H1 (cell line): ENCODE data around the gene SLC37A1. TPM values are rescaled to one million over a fixed set of nuclear protein-coding genes. Genes with fewer than 3 reads are reported as not detected.

Experiments
- CTCF ChIA-PET: fragments of 300-600 bp; sonication (Branson Sonifier 250); formaldehyde crosslinking; loops from one replicate; lab custom pipeline; 2021; ENCODE audit not compliant: partially characterized antibody; lab: Charles Lee
- POLR2A ChIA-PET: fragments of 300-600 bp; sonication (Branson Sonifier 250); formaldehyde crosslinking; loops from one replicate; lab custom pipeline; 2021; ENCODE audit warnings: inconsistent platforms; ENCODE audit not compliant: partially characterized antibody; lab: Charles Lee
- DNase-seq, 2 experiments: peaks; one replicate each; pipeline versions ENCODE4 v3.0.0 to v3.0.0-alpha.2; 2010 to 2022; ENCODE audit warnings: low spot score in 2 of 2, low read depth in 1 of 2, mixed read lengths in 1 of 2
- FAIRE-seq: peaks from 2 replicates; lab custom pipeline; 2011; peaks lifted over from hg19 to GRCh38; lab: Jason Lieb, UNC
- H2AFZ ChIP-seq: 2 replicates; pipeline ENCODE4 v1.8.1; 2012; ENCODE audit warnings: low read length, inconsistent platforms
- H2AK5ac ChIP-seq: 2 replicates; pipeline ENCODE4 v1.6.1; 2013; ENCODE audit warnings: low read depth, low read length
- H2BK120ac ChIP-seq: replicated peaks from 2 replicates; pipeline ENCODE3; 2013; ENCODE audit warnings: low read depth, low read length, inconsistent platforms
- H2BK12ac ChIP-seq: 2 replicates; pipeline ENCODE4 v1.6.1; 2013; ENCODE audit warnings: low read depth, low read length
- H2BK15ac ChIP-seq: 2 replicates; pipeline ENCODE4 v1.6.1; 2013; ENCODE audit warnings: low read length
- H2BK20ac ChIP-seq: 2 replicates; pipeline ENCODE4 v1.6.1; 2013; ENCODE audit warnings: low read length
- H2BK5ac ChIP-seq: 2 replicates; pipeline ENCODE4 v1.6.1; 2013; ENCODE audit warnings: low read depth, low read length
- H3K14ac ChIP-seq: 2 replicates; pipeline ENCODE4 v1.6.1; 2013; ENCODE audit warnings: inconsistent platforms; ENCODE audit not compliant: insufficient read length
- H3K18ac ChIP-seq: 2 replicates; pipeline ENCODE4 v1.6.1; 2013; ENCODE audit warnings: low read length; ENCODE audit errors: extremely low read depth
- H3K23ac ChIP-seq: 2 replicates; pipeline ENCODE4 v1.6.1; 2013; ENCODE audit warnings: inconsistent platforms; ENCODE audit not compliant: insufficient read length
- H3K23me2 ChIP-seq: 2 replicates; pipeline ENCODE4 v1.6.1; 2013; ENCODE audit warnings: low read depth, low read length
- H3K27ac ChIP-seq: 2 replicates; pipeline ENCODE4 v1.6.1; 2011; ENCODE audit warnings: low read depth, low read length, inconsistent platforms
- H3K27me3 ChIP-seq, 4 experiments: replicated peaks in 1 of 4; 1 replicate in 1 of 4; 2 replicates in 3 of 4; pipeline versions ENCODE4 v1.6.1 to v1.8.1; 2011 to 2013; ENCODE audit warnings: low read length in 3 of 4, mild to moderate bottlenecking in 3 of 4, inconsistent platforms in 2 of 4, mixed read lengths in 2 of 4, moderate library complexity in 1 of 4; ENCODE audit not compliant: control insufficient read depth in 3 of 4, insufficient read depth in 3 of 4; ENCODE audit errors: extremely low read depth in 1 of 4
- H3K36me3 ChIP-seq, 4 experiments: 2 replicates each; pipeline versions ENCODE4 v1.6.1 to v1.8.1; 2011 to 2013; ENCODE audit warnings: mild to moderate bottlenecking in 4 of 4, low read length in 3 of 4, moderate library complexity in 2 of 4, control low read depth in 1 of 4, inconsistent platforms in 1 of 4; ENCODE audit not compliant: insufficient read depth in 4 of 4, control insufficient read depth in 2 of 4
- H3K4ac ChIP-seq: replicated peaks from 2 replicates; pipeline ENCODE3; 2013; ENCODE audit warnings: low read length, low read depth, mixed read lengths, inconsistent platforms; ENCODE audit not compliant: insufficient read length
- H3K4me1 ChIP-seq, 4 experiments: replicated peaks in 1 of 4; 1 replicate in 1 of 4; 2 replicates in 3 of 4; pipeline versions ENCODE4 v1.6.1 to v1.8.1; 2011 to 2013; ENCODE audit warnings: low read length in 3 of 4, inconsistent platforms in 2 of 4, mixed read lengths in 1 of 4; ENCODE audit not compliant: insufficient read depth in 4 of 4, control insufficient read depth in 3 of 4
- H3K4me2 ChIP-seq, 2 experiments: 2 replicates each; pipeline versions ENCODE4 v1.6.1 to v1.8.1; 2011 to 2013; ENCODE audit warnings: low read depth in 2 of 2, low read length in 2 of 2, control low read depth in 1 of 2, inconsistent platforms in 1 of 2, mild to moderate bottlenecking in 1 of 2; ENCODE audit not compliant: insufficient read depth in 1 of 2
- H3K4me3 ChIP-seq, 4 experiments: fragments of 200-600, 300-600 bp in 1 of 4; sonication (generic), shearing (Covaris generic), sonication (Bioruptor Twin) in 1 of 4; 2 replicates each; pipeline versions ENCODE4 v1.5.1 to v1.8.1; 2011 to 2016; ENCODE audit warnings: low read length in 4 of 4, low read depth in 3 of 4, control low read depth in 2 of 4, inconsistent platforms in 2 of 4, mild to moderate bottlenecking in 2 of 4, mixed read lengths in 1 of 4, moderate library complexity in 1 of 4; ENCODE audit not compliant: insufficient read depth in 2 of 4; ENCODE audit errors: extremely low read depth in 1 of 4
- H3K56ac ChIP-seq: replicated peaks from 2 replicates; pipeline ENCODE3; 2013; ENCODE audit warnings: low read depth, mild to moderate bottlenecking, mixed read lengths, low read length, inconsistent platforms; ENCODE audit not compliant: insufficient read length
- H3K79me1 ChIP-seq: 2 replicates; pipeline ENCODE4 v1.6.1; 2013; ENCODE audit warnings: low read depth, low read length, control low read depth
- H3K79me2 ChIP-seq, 2 experiments: 2 replicates each; pipeline versions ENCODE4 v1.6.1 to v1.8.1; 2012 to 2013; ENCODE audit warnings: low read length in 2 of 2, mild to moderate bottlenecking in 2 of 2, inconsistent platforms in 1 of 2; ENCODE audit not compliant: insufficient read depth in 2 of 2, control insufficient read depth in 1 of 2
- H3K9ac ChIP-seq, 4 experiments: replicated peaks in 1 of 4; 1 replicate in 1 of 4; 2 replicates in 3 of 4; pipeline versions ENCODE4 v1.6.1 to v1.8.1; 2011 to 2013; ENCODE audit warnings: low read depth in 3 of 4, low read length in 3 of 4, control low read depth in 2 of 4, mild to moderate bottlenecking in 2 of 4, moderate library complexity in 2 of 4, inconsistent platforms in 1 of 4; ENCODE audit errors: extremely low read depth in 1 of 4
- H3K9me3 ChIP-seq, 2 experiments: 2 replicates each; pipeline versions ENCODE4 v1.6.1 to v1.8.1; 2012 to 2013; ENCODE audit warnings: mild to moderate bottlenecking in 2 of 2, moderate library complexity in 2 of 2, control low read depth in 1 of 2, inconsistent platforms in 1 of 2, low read depth in 1 of 2, low read length in 1 of 2, mixed read lengths in 1 of 2; ENCODE audit not compliant: insufficient read depth in 2 of 2
- H4K20me1 ChIP-seq, 2 experiments: replicated peaks in 1 of 2; 2 replicates each; pipeline versions ENCODE3 to v1.8.1; 2011 to 2013; ENCODE audit warnings: inconsistent platforms in 2 of 2, low read length in 2 of 2, mild to moderate bottlenecking in 1 of 2; ENCODE audit not compliant: insufficient read depth in 2 of 2, control insufficient read depth in 1 of 2
- H4K5ac ChIP-seq: 2 replicates; pipeline ENCODE4 v1.6.1; 2013; ENCODE audit warnings: low read length, low read depth, mixed read lengths, inconsistent platforms; ENCODE audit not compliant: insufficient read length
- H4K8ac ChIP-seq: 2 replicates; pipeline ENCODE4 v1.8.0; 2013; ENCODE audit warnings: mild to moderate bottlenecking, moderate library complexity, low read length, inconsistent platforms; ENCODE audit not compliant: insufficient read depth; ENCODE audit errors: extremely low read depth
- H4K91ac ChIP-seq: replicated peaks from 2 replicates; pipeline ENCODE3; 2013; ENCODE audit warnings: low read length, mixed read lengths, inconsistent platforms; ENCODE audit not compliant: insufficient read length
- BACH1 ChIP-seq: IDR thresholded peaks from 2 replicates; pipeline ENCODE4 v1.6.1; 2012; ENCODE audit warnings: low read length, improper control_type of control experiment
- BRCA1 ChIP-seq: IDR thresholded peaks from 2 replicates; pipeline ENCODE4 v1.6.1; 2012; ENCODE audit warnings: low read depth, low read length, improper control_type of control experiment
- CHD1 ChIP-seq: IDR thresholded peaks from 2 replicates; pipeline ENCODE4 v1.6.1; 2012; ENCODE audit warnings: low read depth, low read length, improper control_type of control experiment
- CREB1 ChIP-seq: IDR thresholded peaks from 2 replicates; pipeline ENCODE4 v1.6.1; 2012; ENCODE audit warnings: inconsistent platforms
- EZH2 ChIP-seq: fragments of 200-600 bp; sonication (generic); IDR thresholded peaks from 2 replicates; pipeline ENCODE4 v1.7.1; 2012; ENCODE audit warnings: low read depth, mild to moderate bottlenecking, moderate library complexity, low read length, inconsistent platforms; ENCODE audit not compliant: severe bottlenecking
- FOSL1 ChIP-seq: IDR thresholded peaks from 2 replicates; pipeline ENCODE4 v1.6.1; 2011; ENCODE audit warnings: mild to moderate bottlenecking, low read depth, low read length, moderate library complexity; ENCODE audit not compliant: insufficient read depth
- GABPA ChIP-seq: IDR thresholded peaks from 2 replicates; pipeline ENCODE4 v1.6.1; 2011; ENCODE audit warnings: mild to moderate bottlenecking, low read length, moderate library complexity, borderline replicate concordance; ENCODE audit not compliant: insufficient read depth
- HDAC2 ChIP-seq, 2 experiments: fragments of 300-600 bp in 1 of 2; sonication (generic) in 1 of 2; IDR thresholded peaks; 2 replicates each; pipeline ENCODE4 v1.6.1; 2011 to 2012; ENCODE audit warnings: low read depth in 2 of 2, low read length in 2 of 2, mild to moderate bottlenecking in 2 of 2, moderate library complexity in 2 of 2, borderline replicate concordance in 1 of 2, inconsistent platforms in 1 of 2
- HDAC6 ChIP-seq: IDR thresholded peaks from one replicate; pipeline ENCODE4 v1.7.1; 2012; ENCODE audit warnings: low read depth, mild to moderate bottlenecking, inconsistent platforms, low read length, moderate library complexity
- JUND ChIP-seq: IDR thresholded peaks from 2 replicates; pipeline ENCODE4 v1.6.1; 2011; ENCODE audit warnings: mild to moderate bottlenecking, improper control_type of control experiment, low read length
- NRF1 ChIP-seq: IDR thresholded peaks from 2 replicates; pipeline ENCODE4 v1.6.1; 2011; ENCODE audit warnings: mild to moderate bottlenecking, low read depth, low read length, improper control_type of control experiment
- PHF8 ChIP-seq: fragments of 200-600 bp; sonication (generic); conservative IDR thresholded peaks from 2 replicates; pipeline ENCODE4 v1.7.1; 2012; ENCODE audit warnings: low read depth, mild to moderate bottlenecking, inconsistent platforms, low read length, moderate library complexity
- RBBP5 ChIP-seq: IDR thresholded peaks from 2 replicates; pipeline ENCODE4 v1.7.1; 2012; ENCODE audit warnings: low read depth, mild to moderate bottlenecking, inconsistent platforms, low read length, moderate library complexity, borderline replicate concordance
- SIN3A ChIP-seq, 2 experiments: IDR thresholded peaks in 1 of 2; conservative IDR thresholded peaks in 1 of 2; 2 replicates each; pipeline ENCODE4 v1.6.1; 2011 to 2012; ENCODE audit warnings: low read length in 2 of 2, improper control_type of control experiment in 1 of 2, low read depth in 1 of 2, mild to moderate bottlenecking in 1 of 2
- TCF12 ChIP-seq: IDR thresholded peaks from 2 replicates; pipeline ENCODE4 v1.6.1; 2011; ENCODE audit warnings: low read depth, mild to moderate bottlenecking, low read length
- WGBS, 2 experiments: shearing (Covaris generic) in 1 of 2; methylation state at CpG; one replicate each; pipeline versions ENCODE4 v1.1.6 to v1.1.7; 2013 to 2015; ENCODE audit warnings: low lambda C conversion rate in 2 of 2, mixed read lengths in 2 of 2, inconsistent platforms in 1 of 2, low coverage in 1 of 2, missing lambda C conversion rate in 1 of 2; ENCODE audit not compliant: insufficient replicate concordance in 2 of 2, insufficient coverage in 1 of 2, insufficient read length in 1 of 2; ENCODE audit errors: extremely low coverage in 1 of 2, missing lambda C conversion rate in 1 of 2; 5-methylcytosine and 5-hydroxymethylcytosine counted together
- polyA plus RNA-seq, 7 experiments: library from polyadenylated mRNA; depleted of rRNA in 3 of 7; stranded (reverse) in 5 of 7; unstranded in 2 of 7; fragments of >200 nt in 5 of 7; fragments of 200-250 nt in 2 of 7; gene quantifications; 1 replicate in 5 of 7; 2 replicates in 1 of 7; 4 replicates in 1 of 7; pipeline versions ENCODE4 v1.2.1 to v1.2.3, GENCODE V29; 2011 to 2013; ENCODE audit warnings: missing spikeins in 2 of 7, mixed read lengths in 2 of 7
- total RNA-seq: library from RNA; stranded (reverse); fragmentation: NEBNext Ultra II Directional; extraction: Animal tissue kit (Norgen Biotek cat#: 25700); gene quantifications from 2 replicates; pipeline ENCODE4 v1.2.1, GENCODE V29; 2021

The SLC37A1 gene
- total and polyA plus RNA-seq, 2 of the 8 experiments (the other 6 are each of a cell fraction or from before 2014, with no cell fraction given): 15.6 to 30.9 TPM

GRCh38 chr21:42509244-42509643, 4.4 kb upstream of the SLC37A1 start:
- H4K20me1 ChIP-seq: no peaks in the 10 kb centered on the region
- no peak overlapping the region for H3K23ac ChIP-seq
- H4K8ac ChIP-seq: no peak overlapping the region; the same call in 1 of the 2 replicates
- no peak overlapping the region for H3K14ac ChIP-seq
- no peaks in the 10 kb centered on the region for H3K36me3 ChIP-seq
- DNase-seq (no peak), FAIRE-seq (no peak)
- ChIA-PET CTCF (no interaction called here), POLR2A (no interaction called here)
- no peak overlapping the region for H4K5ac ChIP-seq
- H2BK12ac ChIP-seq: no peak overlapping the region
- no peaks in the 10 kb centered on the region for H3K79me1 ChIP-seq
- H3K9ac ChIP-seq: no peak overlapping the region
- no peak overlapping the region for H2BK20ac ChIP-seq
- no peak overlapping the region for H2BK5ac ChIP-seq
- no peaks in the 10 kb centered on the region for H3K79me2 ChIP-seq
- H2AFZ ChIP-seq: no peak overlapping the region
- H3K27ac ChIP-seq: no peak overlapping the region
- no peak overlapping the region for H2BK15ac ChIP-seq
- H3K9me3 ChIP-seq: no peaks in the 10 kb centered on the region
- peaks cover 0 to 12% (median 6%) of the 10 kb centered on the region in 4 experiments; a peak in 5 of 7 replicates for H3K4me1 ChIP-seq
- WGBS, 2 experiments: 86% methylated on average over 11 of the region's 11 CpGs; no CpG with 5 or more reads in 1 of the 2 experiments
- peaks cover 0 to 10% (median 6%) of the 10 kb centered on the region in 4 experiments; a peak in 3 of 7 replicates for H3K27me3 ChIP-seq
- no peak overlapping the region for H2AK5ac ChIP-seq
- no peak overlapping the region for H3K4me3 ChIP-seq
- no peaks in the 10 kb centered on the region; the same call in 1 of the 2 replicates for H3K23me2 ChIP-seq
- H3K56ac ChIP-seq: no peak overlapping the region
- H3K4ac ChIP-seq: no peak overlapping the region
- H4K91ac ChIP-seq: no peak overlapping the region
- no peak overlapping the region for H3K4me2 ChIP-seq
- H3K18ac ChIP-seq: no peak overlapping the region
- H2BK120ac ChIP-seq: no peak overlapping the region
- TF ChIP-seq BRCA1: no peak
- no peak for TF ChIP-seq CHD1
- TF ChIP-seq GABPA: no peak
- TF ChIP-seq RBBP5: no peak
- TF ChIP-seq NRF1: no peak
- no peak for TF ChIP-seq SIN3A (conservative IDR thresholded peaks at IDR 0.05 in 1 of 2, IDR thresholded peaks at IDR 0.05 in 1 of 2; ENCODE audit: low read depth in 1 of 2, low read length in 2 of 2)
- TF ChIP-seq PHF8: no peak
- no peak for TF ChIP-seq HDAC6
- no peak for TF ChIP-seq HDAC2 (IDR thresholded peaks at IDR 0.05; ENCODE audit: borderline replicate concordance in 1 of 2, low read depth in 2 of 2, low read length in 2 of 2)
- TF ChIP-seq EZH2: no peak
- no peak for TF ChIP-seq BACH1
- TF ChIP-seq TCF12: no peak
- TF ChIP-seq FOSL1: no peak
- TF ChIP-seq JUND: no peak
- no peak for TF ChIP-seq CREB1
